HG03442 (cell line): ENCODE measurements around the gene METTL25B.

Experiments used
- ATAC-seq: cut with Tn5 transposase; IDR thresholded peaks from one replicate; pipeline ENCODE4 v1.9.1; 2021; ENCODE audit warnings: mild to moderate bottlenecking, moderate library complexity; ENCODE audit not compliant: unreplicated experiment

The METTL25B gene

GRCh38 chr1:156700736-156701531 lies 27.3 kb upstream of the METTL25B start:
- no peak for ATAC-seq

GRCh38 chr1:156703336-156703735 lies 24.9 kb upstream of the METTL25B start:
- ATAC-seq: no peak

DNA sequence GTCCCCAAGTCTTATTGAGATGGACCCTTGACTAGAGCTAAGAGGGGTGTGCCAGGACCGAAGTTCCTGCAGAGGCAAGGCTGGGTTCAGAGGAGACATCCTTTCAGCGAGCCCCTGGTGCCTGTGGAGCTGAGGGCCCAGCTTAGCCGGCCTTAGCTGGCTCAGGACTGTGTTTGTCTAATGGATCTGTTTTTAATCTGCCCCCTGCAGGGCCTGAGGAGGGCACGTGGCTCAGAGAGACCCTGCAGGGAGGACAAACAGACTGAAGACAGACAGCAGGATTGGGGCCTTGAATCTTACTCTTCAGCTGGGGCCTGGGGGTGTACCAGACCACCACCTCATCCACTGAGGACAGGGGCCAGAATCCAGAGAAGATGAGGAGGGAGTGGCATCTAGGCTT lies 24.5 kb upstream of the METTL25B start:
- ATAC-seq: no peak

DNA sequence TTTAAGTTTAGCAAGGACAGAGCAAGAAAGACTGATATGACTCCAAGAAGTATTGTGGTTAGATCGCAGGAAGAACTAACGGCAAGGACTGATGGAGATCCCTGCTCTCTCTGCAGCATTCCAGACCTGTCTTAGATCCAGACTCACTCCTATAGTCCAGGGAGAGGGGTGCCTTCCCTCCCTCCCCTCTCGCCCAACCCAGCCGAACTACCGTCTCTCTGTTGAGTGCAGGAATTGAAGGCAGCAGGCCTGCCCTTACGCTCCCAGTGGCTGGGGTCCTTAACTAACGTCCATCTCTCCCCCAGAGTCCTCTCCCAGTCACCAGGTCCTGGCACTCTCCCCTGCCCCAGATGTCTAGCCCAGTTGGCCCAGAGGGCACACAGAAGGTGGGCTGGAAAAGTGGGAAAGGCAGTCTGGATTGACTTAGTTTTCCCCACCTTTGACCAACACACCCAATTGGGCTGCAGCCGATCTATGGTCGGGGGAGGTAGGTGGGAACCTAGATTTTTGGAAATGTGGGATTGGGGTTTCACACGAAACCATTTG lies 24.0 kb upstream of the METTL25B start:
- ATAC-seq: no peak

DNA sequence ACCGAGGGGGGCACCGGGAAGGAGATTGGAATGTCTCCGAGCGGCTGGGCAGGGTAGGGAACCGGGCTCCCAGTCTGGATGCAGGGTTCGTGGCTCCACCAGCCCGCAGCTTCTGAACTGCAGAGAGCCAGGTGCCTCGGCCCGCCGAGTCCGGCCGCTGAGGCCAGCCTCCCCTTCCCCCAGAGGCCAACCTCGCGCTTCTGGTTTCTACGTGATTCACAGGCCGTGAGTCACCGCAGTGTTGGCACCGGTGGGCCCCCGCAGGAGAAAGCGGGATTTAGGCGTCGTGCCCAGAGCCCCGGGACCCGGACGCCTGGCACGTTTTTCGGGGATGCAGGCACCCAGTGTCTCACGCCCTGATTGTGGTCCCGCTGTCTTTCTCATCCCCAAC lies 23.3 kb upstream of the METTL25B start:
- no peak for ATAC-seq

DNA sequence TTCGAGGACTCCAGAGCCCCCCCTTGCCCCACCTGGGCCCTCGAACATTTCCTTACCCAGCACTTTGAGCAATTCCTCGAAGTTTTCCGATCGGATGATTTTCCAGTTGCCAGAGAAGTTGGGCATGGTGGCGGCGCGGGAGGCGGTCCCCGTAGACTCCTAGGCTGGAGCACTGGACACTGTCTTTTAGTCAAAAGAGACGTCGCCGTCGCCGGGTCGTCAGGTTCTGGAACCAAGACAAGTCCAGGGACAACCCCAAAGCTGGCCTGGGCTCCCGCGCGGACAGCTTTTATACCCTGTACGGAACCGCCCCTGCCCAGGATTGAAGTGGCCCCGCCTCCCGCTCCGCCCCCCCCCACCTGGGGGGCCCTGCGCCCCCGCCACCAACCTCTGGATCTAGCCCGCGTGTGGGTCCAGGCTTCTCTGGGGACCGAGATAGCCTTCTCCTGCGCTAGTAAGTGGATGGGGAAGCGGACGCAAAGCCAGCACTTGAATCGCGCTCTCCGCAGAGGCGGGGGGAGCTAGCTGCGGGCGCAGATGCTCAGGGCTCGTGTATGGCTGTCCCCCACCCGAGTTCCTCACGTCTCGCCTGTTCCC lies 22.9 kb upstream of the METTL25B start, which contains the start of gene CRABP2:
Gene CRABP2, minus strand, starts transcription at position 263 of the 597 bp plus-strand sequence. Its CDS starts 137 bp downstream, at position 126.
- ATAC-seq: no peak

GRCh38 chr1:156705918-156706656 lies 22.2 kb upstream of the METTL25B start:
- no peak for ATAC-seq

DNA sequence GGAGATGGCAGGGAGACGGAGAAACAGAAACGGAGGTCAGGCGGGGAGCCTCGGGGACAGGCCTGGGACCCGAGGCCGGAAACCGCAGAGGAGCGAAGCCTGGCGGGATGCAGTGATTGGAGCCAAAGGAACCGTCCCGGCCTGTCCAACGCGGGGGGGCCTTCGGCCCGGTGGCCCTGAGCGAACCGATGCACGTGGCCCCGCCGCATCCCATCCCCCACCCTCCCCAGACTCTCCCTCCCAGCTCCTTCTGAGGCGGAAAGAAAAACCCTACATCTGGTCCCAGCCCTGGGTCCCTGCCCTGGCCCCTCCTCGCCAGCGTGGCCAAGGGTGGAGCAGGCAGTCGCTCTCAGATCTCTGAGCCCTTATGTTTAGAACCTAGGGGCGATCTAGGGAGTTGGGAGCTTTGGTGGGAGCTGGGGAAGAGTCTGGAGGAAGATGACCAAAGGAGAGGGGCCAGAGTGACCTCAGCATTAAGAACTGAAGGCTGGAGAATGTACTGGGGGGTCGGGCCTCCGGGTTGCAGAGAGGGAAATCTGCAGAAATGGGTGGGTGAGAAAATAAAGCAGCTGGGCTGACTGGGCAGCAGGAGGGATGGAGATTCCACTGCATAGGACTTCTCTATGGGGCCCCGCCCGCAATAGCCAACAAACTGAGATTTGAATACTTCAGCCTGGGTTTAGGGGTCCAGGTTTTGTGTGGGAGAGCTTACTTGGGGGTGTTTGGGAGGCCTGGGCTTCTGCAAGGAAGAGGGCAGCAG lies 21.4 kb upstream of the METTL25B start:
- no peak for ATAC-seq

- no peak for ATAC-seq
Measured at GRCh38 chr1:156707417-156708217, 20.7 kb upstream of the METTL25B start.

DNA sequence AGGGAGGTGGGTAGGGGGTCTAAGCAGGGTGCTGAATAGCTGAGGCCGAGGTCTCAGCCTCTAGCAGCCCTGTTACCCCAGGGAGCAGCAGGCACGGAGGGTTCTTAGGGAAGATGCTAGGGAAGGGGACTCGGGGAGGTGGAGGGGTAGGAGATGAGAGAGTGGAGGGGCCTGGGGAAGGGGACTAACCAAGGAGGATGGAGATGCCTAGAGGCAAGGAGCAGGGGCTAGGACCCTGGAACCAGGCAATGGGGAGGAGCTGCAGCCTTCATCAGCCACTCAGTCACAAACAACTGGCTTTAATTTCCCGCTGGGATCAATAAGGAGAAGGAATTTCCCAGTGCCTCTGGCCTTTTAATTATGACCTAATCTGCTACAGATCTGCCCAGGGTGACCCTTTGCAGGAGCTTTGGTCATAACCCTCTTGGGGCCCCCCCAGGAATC lies 20.0 kb upstream of the METTL25B start:
- no peak for ATAC-seq

GRCh38 chr1:156709031-156709430 lies 19.2 kb upstream of the METTL25B start:
- ATAC-seq: no peak

DNA sequence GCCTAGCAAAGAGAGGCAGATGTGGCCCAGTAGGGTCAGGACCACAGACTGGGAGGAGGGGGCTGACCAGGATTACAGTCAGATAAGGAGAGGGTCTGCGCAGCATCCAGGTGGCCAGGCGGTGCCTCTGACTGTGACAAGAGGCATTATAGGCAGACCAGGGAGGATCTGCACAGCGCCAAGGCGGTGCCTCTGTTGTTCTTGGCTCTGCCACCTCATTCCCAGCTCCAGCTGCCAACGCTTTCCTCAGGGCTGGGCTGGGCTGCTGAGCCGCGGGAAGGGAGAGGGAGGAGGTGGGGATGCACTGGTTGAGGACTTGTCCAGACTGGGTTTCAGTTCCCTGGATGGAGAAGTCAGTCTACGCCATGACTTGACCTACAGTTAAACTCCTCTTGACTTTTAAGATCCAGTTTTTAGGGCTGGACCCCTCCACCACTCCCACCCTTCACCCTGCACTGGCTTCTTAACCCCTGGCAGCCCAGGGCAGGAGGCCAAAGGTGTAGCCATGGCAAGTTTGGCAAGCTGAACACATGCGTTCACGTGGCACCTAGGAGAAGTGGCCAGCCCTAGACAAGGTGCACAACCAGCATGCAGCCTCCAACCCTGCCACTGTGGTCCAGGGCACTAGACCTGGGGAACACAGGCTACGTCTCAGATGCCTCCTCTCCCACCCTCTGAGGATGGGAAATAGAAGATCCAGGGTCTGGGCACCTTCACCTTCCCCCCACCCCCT lies 18.3 kb upstream of the METTL25B start:
- ATAC-seq: no peak

DNA sequence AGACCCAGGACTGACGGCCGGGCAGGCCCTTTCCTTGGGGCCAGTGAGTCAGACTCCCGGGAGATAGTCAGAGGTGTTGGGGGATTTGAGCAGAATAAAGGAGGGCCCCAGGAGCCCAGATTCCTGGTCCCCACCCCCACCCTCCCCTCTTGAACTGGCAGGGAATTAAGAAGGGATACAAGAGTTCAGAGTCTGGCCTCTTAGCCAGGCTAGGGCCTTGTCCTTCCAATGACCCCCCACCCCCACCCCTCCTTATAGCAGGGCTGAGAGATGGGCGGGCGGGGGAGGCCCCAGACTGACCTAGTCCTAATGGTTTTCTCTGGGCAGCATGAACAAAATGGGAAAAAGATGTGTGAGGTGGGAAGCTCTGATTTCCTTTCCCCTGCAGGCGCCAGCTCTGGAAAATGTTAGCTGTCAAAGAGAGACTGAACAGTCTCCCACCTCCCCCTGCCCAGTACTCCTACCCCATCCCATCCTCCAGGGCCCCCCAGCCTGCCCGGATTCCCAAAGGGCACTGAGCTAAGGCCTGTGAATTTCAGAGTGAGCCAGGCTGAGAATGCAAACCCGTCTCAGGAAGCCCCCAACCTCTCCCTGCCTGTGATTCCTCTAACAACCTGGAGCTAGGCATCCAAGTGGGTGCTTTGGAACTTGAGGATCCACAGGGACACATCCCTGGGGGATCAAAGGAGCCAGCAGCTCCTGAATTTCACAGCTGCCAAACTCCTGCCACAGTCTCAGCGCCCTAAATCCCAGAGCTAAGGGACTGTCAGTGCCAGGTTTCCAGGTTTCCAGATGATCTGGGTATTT lies 17.1 kb upstream of the METTL25B start:
- no peak for ATAC-seq

DNA sequence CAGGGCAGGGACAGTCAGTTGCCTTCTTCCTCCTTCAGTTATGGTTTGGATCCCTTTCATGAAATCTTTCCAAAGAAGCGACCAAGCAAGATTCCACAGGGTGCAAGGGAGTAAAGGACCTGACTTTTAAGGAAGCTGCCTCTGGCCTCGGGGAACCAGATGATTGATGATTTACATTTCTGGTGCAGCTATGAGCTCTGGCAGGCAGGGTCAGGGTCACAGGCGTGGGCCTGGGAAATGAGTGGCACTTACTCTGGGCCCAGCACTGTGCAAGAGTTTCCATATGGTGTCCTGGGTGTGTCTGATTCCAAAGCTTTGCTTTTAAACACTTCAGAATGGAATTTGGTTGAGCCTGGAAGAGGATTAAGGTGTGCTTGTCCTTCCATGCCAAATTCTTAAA lies 15.6 kb upstream of the METTL25B start:
- ATAC-seq: no peak

GRCh38 chr1:156714830-156715229 lies 13.4 kb upstream of the METTL25B start:
- no peak for ATAC-seq

DNA sequence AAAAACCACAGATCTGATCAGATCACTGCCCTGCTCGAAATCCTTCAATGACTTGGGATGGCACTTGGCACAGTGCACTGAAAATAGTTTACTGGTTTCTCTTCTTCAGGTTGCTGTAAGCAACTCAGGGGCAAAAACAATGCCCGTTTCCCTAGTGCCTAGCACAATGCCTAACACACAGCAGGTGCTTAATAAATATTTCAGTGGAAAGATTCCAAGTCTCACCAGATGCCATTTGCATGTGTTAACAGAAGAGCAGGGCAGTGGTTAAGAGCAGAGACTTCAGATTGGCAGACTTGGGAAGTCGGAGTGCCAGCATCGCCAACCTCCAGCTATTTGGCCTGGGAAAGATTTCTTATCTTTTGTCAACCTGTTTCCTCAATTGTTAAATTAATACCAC lies 10.9 kb upstream of the METTL25B start:
- ATAC-seq: no peak

DNA sequence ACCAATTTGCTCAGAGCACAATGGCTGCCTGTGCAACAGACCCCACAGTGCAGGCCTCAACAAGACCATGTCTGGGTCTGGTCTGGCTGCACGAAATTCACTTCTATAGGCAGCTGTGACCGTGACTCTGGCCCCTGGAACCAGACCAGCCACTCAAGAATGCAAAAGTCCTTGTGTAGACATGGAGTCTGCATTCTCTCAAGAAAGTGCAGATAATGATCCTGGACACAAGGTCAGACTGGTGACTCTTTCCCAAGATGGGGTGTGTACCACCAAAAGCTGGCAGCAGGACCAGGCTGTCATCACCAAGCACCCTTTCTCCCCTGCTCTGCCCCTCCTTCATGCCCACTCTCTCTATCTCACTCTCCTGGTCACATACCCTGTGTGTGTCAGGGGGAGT lies 7.1 kb upstream of the METTL25B start:
- ATAC-seq: no peak

DNA sequence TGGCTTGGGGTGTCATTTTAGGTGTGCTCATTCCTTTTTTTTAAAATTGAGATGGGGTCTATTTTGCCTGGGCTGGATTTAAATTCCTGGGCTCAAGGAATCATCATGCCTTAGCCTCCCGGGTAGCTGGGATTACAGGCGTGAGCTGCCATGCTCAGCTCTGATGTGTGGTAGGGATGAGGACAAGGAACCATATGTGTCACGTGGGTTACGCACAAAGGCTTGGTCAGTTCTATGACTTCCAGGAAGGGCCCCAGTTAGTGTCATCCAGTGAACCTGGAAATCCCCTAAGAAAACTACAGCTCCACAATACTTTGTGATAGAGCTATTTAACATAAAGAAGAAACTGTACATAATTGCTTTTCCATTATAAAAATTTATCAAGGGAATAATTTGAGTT lies 6.7 kb upstream of the METTL25B start:
- ATAC-seq: no peak
